A549 (cell line): ENCODE measurements around the gene PATJ. TPM values are rescaled to one million over a fixed set of nuclear protein-coding genes. Genes with fewer than 3 reads are reported as not detected.

Experiments used
- ATAC-seq, 2 experiments: fragments of 200-7000 bp in 1 of 2; fragments of >200 bp in 1 of 2; cut with Nextera tagmentation in 1 of 2; cut with Tn5 transposase in 1 of 2; 3 replicates each; pipeline versions ENCODE4 v1.8.0 to v1.9.1; 2018 to 2020; ENCODE audit warnings: mild to moderate bottlenecking in 1 of 2, moderate library complexity in 1 of 2
- CTCF ChIA-PET: fragments of 300-600 bp; sonication (Branson Sonifier 250); formaldehyde crosslinking; extraction: SDS; loops from one replicate; lab custom pipeline; 2021; ENCODE audit warnings: antibody characterized with exemption, inconsistent platforms; lab: Yijun Ruan, JAX
- POLR2A ChIA-PET: fragments of 350-600 bp; formaldehyde crosslinking; extraction: SDS; loops from one replicate; lab custom pipeline; 2021; ENCODE audit warnings: antibody characterized with exemption, inconsistent platforms; lab: Yijun Ruan, JAX
- DNase-seq, 2 experiments: peaks; one replicate each; pipeline versions ENCODE4 v3.0.0 to v3.0.0-alpha.2; 2011 to 2016; ENCODE audit warnings: low read depth in 1 of 2, low spot score in 1 of 2
- FAIRE-seq: peaks from 2 replicates; lab custom pipeline; 2011; peaks lifted over from hg19 to GRCh38; lab: Jason Lieb, UNC
- H3K27ac ChIP-seq, 2 experiments: fragments of >200 bp; sonication (Bioruptor Twin); formaldehyde crosslinking; 3 replicates each; pipeline ENCODE4 v1.5.1; 2016 to 2017
- H3K4me1 ChIP-seq: fragments of >200 bp; sonication (Bioruptor Twin); formaldehyde crosslinking; 3 replicates; pipeline ENCODE4 v1.6.1; 2016
- H3K4me2 ChIP-seq: fragments of >200 bp; sonication (Bioruptor Twin); formaldehyde crosslinking; 3 replicates; pipeline ENCODE4 v1.6.1; 2016
- H3K4me3 ChIP-seq: fragments of >200 bp; sonication (Bioruptor Twin); formaldehyde crosslinking; 3 replicates; pipeline ENCODE4 v1.5.1; 2016
- H3K9me3 ChIP-seq: fragments of >200 bp; sonication (Bioruptor Twin); formaldehyde crosslinking; 3 replicates; pipeline ENCODE4 v1.6.1; 2016
- ATOH8 ChIP-seq: fragments of 250-450 bp; sonication (Bioruptor Pico); IDR thresholded peaks from 2 replicates; pipeline ENCODE4 v1.5.0; 2020; ENCODE audit warnings: low read depth, mild to moderate bottlenecking, moderate library complexity
- BHLHE40 ChIP-seq: IDR thresholded peaks from 2 replicates; pipeline ENCODE4 v1.6.1; 2012; ENCODE audit warnings: low read depth, low read length, inconsistent platforms
- CBX8 ChIP-seq: fragments of 200-600 bp; sonication (generic); IDR thresholded peaks from 2 replicates; pipeline ENCODE4 v1.6.1; 2016
- CHD2 ChIP-seq: fragments of 150-350 bp; IDR thresholded peaks from 2 replicates; pipeline ENCODE4 v1.6.1; 2014; ENCODE audit warnings: low read length; ENCODE audit not compliant: partially characterized antibody
- CHD4 ChIP-seq: fragments of 200-600 bp; sonication (generic); IDR thresholded peaks from 2 replicates; pipeline ENCODE4 v1.6.1; 2016; ENCODE audit warnings: antibody characterized with exemption, mild to moderate bottlenecking, borderline replicate concordance
- EHF ChIP-seq: fragments of 250-450 bp; sonication (Bioruptor Pico); IDR thresholded peaks from 2 replicates; pipeline ENCODE4 v1.5.0; 2020; ENCODE audit warnings: mild to moderate bottlenecking
- ESRRA ChIP-seq: fragments of 150-350 bp; IDR thresholded peaks from 2 replicates; pipeline ENCODE4 v1.6.1; 2014; ENCODE audit warnings: mild to moderate bottlenecking, low read length, borderline replicate concordance
- FOSB ChIP-seq: fragments of 250-450 bp; sonication (Bioruptor Pico); IDR thresholded peaks from 2 replicates; pipeline ENCODE4 v1.5.0; 2020; ENCODE audit warnings: mild to moderate bottlenecking, moderate library complexity
- FOSL2 ChIP-seq, 2 experiments: fragments of 450-650 bp in 1 of 2; fragments of >200 bp in 1 of 2; sonication (Bioruptor Twin) in 1 of 2; formaldehyde crosslinking; IDR thresholded peaks; 2 replicates each; pipeline versions ENCODE4 v1.5.0 to v1.6.1; 2016 to 2020; ENCODE audit warnings: mild to moderate bottlenecking in 1 of 2, moderate library complexity in 1 of 2
- GATA3 ChIP-seq: IDR thresholded peaks from 2 replicates; pipeline ENCODE4 v1.6.1; 2012; ENCODE audit warnings: borderline replicate concordance
- HDAC2 ChIP-seq: fragments of 200-600 bp; sonication (generic); IDR thresholded peaks from 2 replicates; pipeline ENCODE4 v1.6.1; 2016
- HEYL ChIP-seq: fragments of 250-450 bp; sonication (Bioruptor Pico); IDR thresholded peaks from 2 replicates; pipeline ENCODE4 v1.8.0; 2021; ENCODE audit warnings: mild to moderate bottlenecking, moderate library complexity
- HOXA7 ChIP-seq: fragments of 250-450 bp; sonication (Bioruptor Pico); IDR thresholded peaks from 2 replicates; pipeline ENCODE4 v1.5.0; 2020; ENCODE audit warnings: mild to moderate bottlenecking, moderate library complexity
- HOXB5 ChIP-seq: fragments of 250-450 bp; sonication (Bioruptor Pico); IDR thresholded peaks from 2 replicates; pipeline ENCODE4 v1.5.0; 2020; ENCODE audit warnings: mild to moderate bottlenecking, moderate library complexity
- JUN ChIP-seq, 2 experiments: fragments of >200 bp; sonication (Bioruptor Twin); formaldehyde crosslinking; IDR thresholded peaks; 2 replicates in 1 of 2; 3 replicates in 1 of 2; pipeline ENCODE4 v1.6.1; 2016 to 2017
- JUNB ChIP-seq: fragments of >200 bp; sonication (Bioruptor Twin); formaldehyde crosslinking; IDR thresholded peaks from 2 replicates; pipeline ENCODE4 v1.6.1; 2016
- KDM5A ChIP-seq: fragments of 200-600 bp; sonication (generic); IDR thresholded peaks from 2 replicates; pipeline ENCODE4 v1.6.1; 2016; ENCODE audit warnings: antibody characterized with exemption, mild to moderate bottlenecking
- MAFK ChIP-seq: fragments of 450-650 bp; IDR thresholded peaks from 2 replicates; pipeline ENCODE4 v1.6.1; 2014; ENCODE audit not compliant: partially characterized antibody
- MYC ChIP-seq: IDR thresholded peaks from 2 replicates; pipeline ENCODE4 v1.6.1; 2012; ENCODE audit warnings: mild to moderate bottlenecking, inconsistent platforms, low read length, improper control_type of control experiment, borderline replicate concordance
- NPAS2 ChIP-seq: fragments of 250-450 bp; sonication (Bioruptor Pico); IDR thresholded peaks from 2 replicates; pipeline ENCODE4 v1.8.0; 2022; ENCODE audit warnings: mild to moderate bottlenecking, moderate library complexity, borderline replicate concordance
- PBX3 ChIP-seq: IDR thresholded peaks from 2 replicates; pipeline ENCODE4 v1.6.1; 2012
- RAD21 ChIP-seq, 2 experiments: fragments of >200 bp in 1 of 2; sonication (Bioruptor Twin) in 1 of 2; formaldehyde crosslinking in 1 of 2; IDR thresholded peaks in 1 of 2; conservative IDR thresholded peaks in 1 of 2; 2 replicates in 1 of 2; 3 replicates in 1 of 2; pipeline ENCODE4 v1.6.1; 2012 to 2018; ENCODE audit warnings: inconsistent platforms in 1 of 2
- RARB ChIP-seq: fragments of 250-450 bp; sonication (Bioruptor Pico); IDR thresholded peaks from 2 replicates; pipeline ENCODE4 v1.8.0; 2021; ENCODE audit warnings: mild to moderate bottlenecking, moderate library complexity
- RFX5 ChIP-seq: fragments of 450-650 bp; IDR thresholded peaks from 2 replicates; pipeline ENCODE4 v1.7.1; 2014; ENCODE audit warnings: antibody characterized with exemption, mild to moderate bottlenecking, moderate library complexity
- RNF2 ChIP-seq: fragments of 200-600 bp; sonication (generic); IDR thresholded peaks from 2 replicates; pipeline ENCODE4 v1.6.1; 2016; ENCODE audit warnings: low read depth, mild to moderate bottlenecking, antibody characterized with exemption, moderate library complexity, borderline replicate concordance
- TFCP2L1 ChIP-seq: fragments of 250-450 bp; sonication (Bioruptor Pico); IDR thresholded peaks from 2 replicates; pipeline ENCODE4 v1.5.0; 2021; ENCODE audit warnings: mild to moderate bottlenecking
- USF2 ChIP-seq: fragments of 450-650 bp; IDR thresholded peaks from 2 replicates; pipeline ENCODE4 v1.6.1; 2014; ENCODE audit warnings: antibody characterized with exemption
- ZSCAN20 ChIP-seq: fragments of 250-450 bp; sonication (Bioruptor Pico); IDR thresholded peaks from 2 replicates; pipeline ENCODE4 v1.8.0; 2022; ENCODE audit warnings: mild to moderate bottlenecking, moderate library complexity
- WGBS: methylation state at CpG from one replicate; pipeline ENCODE4 v1.1.6; 2017; ENCODE audit errors: missing lambda C conversion rate; 5-methylcytosine and 5-hydroxymethylcytosine counted together
- polyA plus RNA-seq, 4 experiments: library from polyadenylated mRNA; depleted of rRNA in 3 of 4; stranded (reverse); fragments of >200 nt; fragmentation: RNase III in 1 of 4; extraction: RNeasy Plus Mini Kit Qiagen cat#74134 plus additional on column Dnase treatment in 1 of 4; gene quantifications; 2 replicates in 3 of 4; 3 replicates in 1 of 4; pipeline ENCODE4 v1.2.3, GENCODE V29; 2011 to 2017

PATJ gene
- polyA plus RNA-seq, 2 of the 4 experiments (the other 2 are of a cell fraction), result 6.0 to 14.7 TPM

- Histone ChIP-seq H3K4me1 (no peaks in the 10 kb centered on the region), H3K9me3 (peaks cover 15% of the 10 kb centered on the region; the same call in 2 of the 3 replicates), H3K4me2 (no peak overlapping the region), H3K4me3 (no peak overlapping the region), H3K27ac (no peak overlapping the region)
- ATAC-seq (no peak), FAIRE-seq (no peak), DNase-seq (no peak)
- 61% methylated on average over 6 of the region's 6 CpGs for WGBS
- ChIA-PET POLR2A (no interaction called here), CTCF (no interaction called here)
- TF ChIP-seq HDAC2, result no peak
- no peak for TF ChIP-seq RAD21 (conservative IDR thresholded peaks at IDR 0.05 in 1 of 2, IDR thresholded peaks at IDR 0.05 in 1 of 2)
- TF ChIP-seq HOXB5 (CRISPR knock-in tag), result no peak
- no peak for TF ChIP-seq ATOH8 (CRISPR knock-in tag)
- no peak for TF ChIP-seq CBX8
- no peak for TF ChIP-seq ZSCAN20 (CRISPR knock-in tag)
- no peak for TF ChIP-seq HOXA7 (CRISPR knock-in tag)
- no peak for TF ChIP-seq RNF2
- no peak for TF ChIP-seq JUNB
- no peak for TF ChIP-seq JUN (IDR thresholded peaks at IDR 0.05)
- no peak for TF ChIP-seq CHD4
- TF ChIP-seq MYC, result no peak
- no peak for TF ChIP-seq MAFK
- TF ChIP-seq ESRRA, result no peak
These were observed 470.1 kb downstream of the PATJ start for GRCh38 chr1:62212411-62212810.

- ChIA-PET POLR2A (no interaction called here), CTCF (no interaction called here)
- TF ChIP-seq FOSL2 (IDR thresholded peaks at IDR 0.05) (no peak), FOSL2 (CRISPR knock-in tag; IDR thresholded peaks at IDR 0.05) (no peak), MYC (no peak), GATA3 (no peak), RARB (no peak), TFCP2L1 (CRISPR knock-in tag) (no peak), NPAS2 (CRISPR knock-in tag) (no peak), HEYL (CRISPR knock-in tag) (no peak), BHLHE40 (no peak), ESRRA (no peak), KDM5A (no peak), FOSB (CRISPR knock-in tag) (no peak), USF2 (no peak), PBX3 (no peak), EHF (CRISPR knock-in tag) (no peak), RFX5 (no peak), HOXA7 (CRISPR knock-in tag) (no peak), CHD2 (no peak)
- TF ChIP-seq, all 56 proteins: peak for 0
- FAIRE-seq, result no peak
- Histone ChIP-seq H3K9me3 (peaks cover 15% of the 10 kb centered on the region; the same call in 2 of the 3 replicates), H3K4me3 (no peak overlapping the region), H3K4me1 (no peaks in the 10 kb centered on the region), H3K4me2 (no peak overlapping the region), H3K27ac (no peak overlapping the region)
- DNase-seq, result no peak
- no peak for ATAC-seq
- WGBS, result 45% methylated on average over 6 of the region's 6 CpGs
These were observed 471.0 kb downstream of the PATJ start for GRCh38 chr1:62213075-62213914.
